LNCaP clone FGC (cell line): Measurements from ENCODE around the gene ACYP1.

Experiments
- DNase-seq: peaks from one replicate; pipeline ENCODE4 v3.0.0-alpha.2; 2011; ENCODE audit warnings: low read depth
- H3K4me3 ChIP-seq: 2 replicates; pipeline ENCODE4 v1.5.1; 2011; ENCODE audit warnings: mild to moderate bottlenecking, low read depth, low read length, control low read depth
- TF ChIP-seq, protein P1 (sequence below): IDR thresholded peaks from 2 replicates; pipeline ENCODE4 v1.5.1; 2012; ENCODE audit warnings: mild to moderate bottlenecking; ENCODE audit not compliant: control insufficient read depth, insufficient read depth; ENCODE audit errors: extremely low read depth

The ACYP1 gene

DNA sequence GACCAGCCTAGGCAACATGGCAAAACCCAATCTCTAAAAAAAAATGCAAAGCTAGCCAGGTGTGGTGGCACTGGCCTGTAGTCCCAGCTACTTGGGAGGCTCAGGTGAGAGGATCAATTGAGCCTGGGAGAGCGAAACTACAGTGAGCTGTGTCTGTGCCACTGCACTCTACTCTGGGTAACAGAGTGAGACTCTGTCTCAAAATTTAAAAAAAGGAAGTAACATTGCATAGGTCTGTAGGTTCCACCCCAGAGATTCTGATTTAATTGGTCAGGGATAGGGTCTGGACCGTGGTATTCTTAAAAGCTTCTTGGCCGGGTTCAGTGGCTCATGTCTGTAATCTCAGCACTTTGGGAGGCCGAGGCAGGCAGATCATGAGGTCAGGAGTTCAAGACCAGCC, 31.9 kb upstream of the ACYP1 start:
- TF ChIP-seq, protein P1, sequence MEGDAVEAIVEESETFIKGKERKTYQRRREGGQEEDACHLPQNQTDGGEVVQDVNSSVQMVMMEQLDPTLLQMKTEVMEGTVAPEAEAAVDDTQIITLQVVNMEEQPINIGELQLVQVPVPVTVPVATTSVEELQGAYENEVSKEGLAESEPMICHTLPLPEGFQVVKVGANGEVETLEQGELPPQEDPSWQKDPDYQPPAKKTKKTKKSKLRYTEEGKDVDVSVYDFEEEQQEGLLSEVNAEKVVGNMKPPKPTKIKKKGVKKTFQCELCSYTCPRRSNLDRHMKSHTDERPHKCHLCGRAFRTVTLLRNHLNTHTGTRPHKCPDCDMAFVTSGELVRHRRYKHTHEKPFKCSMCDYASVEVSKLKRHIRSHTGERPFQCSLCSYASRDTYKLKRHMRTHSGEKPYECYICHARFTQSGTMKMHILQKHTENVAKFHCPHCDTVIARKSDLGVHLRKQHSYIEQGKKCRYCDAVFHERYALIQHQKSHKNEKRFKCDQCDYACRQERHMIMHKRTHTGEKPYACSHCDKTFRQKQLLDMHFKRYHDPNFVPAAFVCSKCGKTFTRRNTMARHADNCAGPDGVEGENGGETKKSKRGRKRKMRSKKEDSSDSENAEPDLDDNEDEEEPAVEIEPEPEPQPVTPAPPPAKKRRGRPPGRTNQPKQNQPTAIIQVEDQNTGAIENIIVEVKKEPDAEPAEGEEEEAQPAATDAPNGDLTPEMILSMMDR, result no peak
- no peak overlapping the region for H3K4me3 ChIP-seq
- no peak for DNase-seq

DNA sequence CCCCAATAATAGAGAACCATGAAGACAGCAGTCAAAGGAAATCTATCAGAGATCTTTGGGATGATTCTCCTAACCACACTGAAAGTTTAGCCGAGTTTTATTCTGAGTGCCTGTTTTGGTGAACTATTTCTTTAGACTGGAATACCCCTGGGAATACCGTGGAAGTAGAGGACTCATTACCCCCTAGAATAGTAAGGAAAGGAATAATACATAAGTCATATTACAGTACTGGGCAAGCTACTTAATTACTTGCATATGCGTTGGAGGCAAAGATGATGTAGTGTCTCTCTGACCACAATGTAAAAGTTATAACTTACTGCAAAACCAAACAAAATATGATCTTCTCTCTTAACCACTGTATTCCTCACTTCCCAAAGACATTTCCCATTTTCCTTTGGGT, 31.1 kb upstream of the ACYP1 start:
- TF ChIP-seq, protein P1, result no peak
- H3K4me3 ChIP-seq, result no peak overlapping the region
- no peak for DNase-seq

DNA sequence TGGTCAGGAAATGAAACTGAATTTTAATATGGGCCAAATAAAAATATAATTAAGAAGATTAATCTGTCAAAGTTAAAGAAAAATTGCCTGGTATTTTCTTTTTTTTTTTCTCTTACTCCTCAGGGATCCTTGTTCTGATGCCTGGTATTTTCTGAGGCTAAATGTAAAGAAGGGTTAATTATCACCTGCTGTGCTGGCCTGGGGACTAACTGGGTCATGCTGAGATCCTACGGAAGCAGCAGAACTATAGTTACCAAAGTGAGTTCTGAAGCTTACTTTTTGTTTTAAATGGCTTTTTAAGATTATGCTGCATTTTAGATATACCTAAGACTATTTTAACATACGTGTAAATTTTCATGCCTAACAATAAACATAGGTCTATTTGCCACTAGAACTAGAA, 28.9 kb upstream of the ACYP1 start:
- TF ChIP-seq, protein P1, result no peak
- H3K4me3 ChIP-seq, result no peak overlapping the region
- no peak for DNase-seq

DNA sequence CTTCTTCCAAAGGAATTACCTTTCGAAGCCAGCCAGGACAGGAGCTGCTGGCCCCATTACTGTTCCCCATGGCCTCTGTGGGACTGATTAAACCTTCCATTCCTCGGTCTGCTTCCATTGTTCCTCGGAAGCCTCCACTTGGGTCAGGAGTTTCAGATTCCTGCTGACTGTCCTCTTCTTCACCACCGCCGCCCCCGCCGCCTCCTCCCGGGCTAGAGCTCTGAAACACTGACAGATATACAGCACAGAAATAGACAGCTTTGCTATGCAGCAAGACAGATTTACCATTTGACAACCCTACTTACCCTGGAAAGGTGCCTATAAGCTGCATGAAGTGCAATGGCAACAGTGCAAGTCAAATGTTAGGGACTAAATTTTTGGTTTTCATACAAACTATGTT, 27.4 kb upstream of the ACYP1 start:
- no peak for DNase-seq
- H3K4me3 ChIP-seq, result no peak overlapping the region
- TF ChIP-seq, protein P1, result no peak

DNA sequence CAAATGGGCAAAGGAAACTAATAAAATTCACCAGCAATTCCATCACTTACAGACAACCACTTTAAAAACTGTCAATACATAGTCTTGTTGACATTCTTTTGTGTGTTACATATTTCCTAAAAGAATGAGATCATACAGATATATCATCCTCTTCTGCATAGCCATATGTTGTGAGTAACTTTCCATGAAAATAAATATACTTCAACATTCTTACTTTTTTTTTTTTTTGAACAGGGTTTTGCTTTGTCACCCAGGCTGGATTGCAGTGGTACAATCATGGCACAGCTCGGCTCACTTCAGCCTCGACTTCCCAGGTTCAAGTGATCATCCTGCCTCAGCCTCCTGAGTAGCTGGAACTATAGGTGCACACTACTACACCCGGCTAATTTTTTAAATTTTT, 26.5 kb upstream of the ACYP1 start:
- no peak overlapping the region for H3K4me3 ChIP-seq
- DNase-seq, result no peak
- TF ChIP-seq, protein P1, result no peak

DNA sequence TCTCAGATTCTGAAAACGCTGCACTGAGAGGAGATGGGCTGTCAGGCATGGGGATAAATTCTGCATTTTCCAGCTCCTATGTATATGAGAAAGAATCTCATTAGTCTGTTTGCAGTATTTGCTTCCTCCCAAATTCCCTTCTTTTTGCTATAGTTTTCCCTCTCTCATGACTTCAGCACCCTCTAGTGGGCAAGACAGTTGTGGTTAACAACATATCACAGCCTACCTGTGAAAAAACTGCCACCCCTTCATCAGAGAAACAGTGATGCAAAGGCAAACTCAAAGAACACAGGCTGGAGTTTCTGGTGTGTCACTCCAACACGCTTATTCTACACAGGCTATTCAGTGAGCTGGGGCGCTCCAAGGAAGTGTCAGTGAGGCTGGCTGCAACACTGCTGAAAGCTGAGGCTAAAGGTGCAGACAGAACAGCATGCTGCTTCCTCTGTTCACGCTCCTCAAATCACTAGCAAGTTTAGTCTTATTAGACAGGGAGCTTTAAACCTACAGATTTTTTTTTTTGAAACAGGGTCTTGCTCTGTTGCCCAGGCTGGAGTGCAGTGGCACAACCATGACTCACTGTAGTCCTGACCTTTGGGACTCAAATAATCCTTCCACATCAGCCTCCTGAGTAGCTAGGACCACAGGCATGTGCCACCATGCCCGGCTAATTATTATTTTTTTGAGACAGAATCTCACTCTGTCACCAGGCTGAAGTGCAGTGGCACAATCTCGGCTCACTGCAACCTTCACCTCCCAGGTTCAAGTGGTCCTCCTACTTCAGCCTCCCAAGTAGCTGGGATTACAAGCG, 24.9 kb upstream of the ACYP1 start:
- no peak overlapping the region for H3K4me3 ChIP-seq
- no peak for DNase-seq
- TF ChIP-seq, protein P1, result peak; percentile 84

DNA sequence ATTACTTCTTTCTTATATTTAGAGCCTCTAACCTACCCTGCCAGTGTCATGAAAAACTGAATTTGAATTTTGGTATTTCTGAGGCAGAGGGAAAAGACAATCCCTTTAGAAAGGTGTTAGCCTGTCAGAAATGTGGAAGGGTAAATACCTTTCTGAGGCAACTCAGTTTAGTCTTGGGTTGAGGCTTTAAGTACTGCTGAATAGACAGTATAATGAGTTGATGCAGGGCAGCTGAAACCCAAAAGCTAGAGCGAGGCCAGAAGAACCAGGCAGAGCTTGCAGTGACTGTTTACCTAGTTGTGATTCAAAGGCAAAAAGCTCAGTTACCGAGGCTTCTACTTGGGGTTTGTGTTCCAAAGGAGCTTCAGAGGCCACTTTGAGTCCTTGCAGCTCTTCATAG, 24.3 kb upstream of the ACYP1 start:
- no peak for DNase-seq
- TF ChIP-seq, protein P1, result no peak
- no peak overlapping the region for H3K4me3 ChIP-seq
